ENCODE results near the gene DTNA. TPM values are rescaled to one million over a fixed set of nuclear protein-coding genes. Genes with fewer than 3 reads are reported as not detected.

DTNA gene
- total RNA-seq, 1 experiment from 2014 or later, result 9.6 TPM

GRCh38 chr18:34873986-34874580 lies 164.0 kb downstream of the DTNA start:
- Histone ChIP-seq H3K9ac (ENCODE audit: low read length) (no peak overlapping the region), H3K9me2 (ENCODE audit: insufficient read depth) (no peaks in the 10 kb centered on the region), H3K4me3 (replicated peaks in 1 of 2; ENCODE audit: low read depth in 1 of 2, low read length in 2 of 2) (no peak overlapping the region), H3K9me3 (ENCODE audit: control insufficient read depth in 1 of 2, insufficient read depth in 1 of 2, low read depth in 1 of 2, low read length in 2 of 2) (no peaks in the 10 kb centered on the region), H3K4me2 (ENCODE audit: low read length) (no peak overlapping the region), H2AFZ (ENCODE audit: low read depth, low read length, poor library complexity, severe bottlenecking) (no peak overlapping the region), H4K20me1 (ENCODE audit: insufficient read depth) (no peaks in the 10 kb centered on the region), H3K79me2 (ENCODE audit: insufficient read depth, low read length) (no peaks in the 10 kb centered on the region), H3K4me1 (ENCODE audit: control insufficient read depth in 1 of 2, insufficient read depth in 2 of 2, low read length in 2 of 2) (no peaks in the 10 kb centered on the region), H3K27ac (ENCODE audit: low read depth, low read length) (no peak overlapping the region), H3K36me3 (ENCODE audit: control insufficient read depth in 1 of 2, insufficient read depth in 2 of 2, low read length in 2 of 2) (no peaks in the 10 kb centered on the region), H3K27me3 (ENCODE audit: insufficient read depth, low read length) (no peaks in the 10 kb centered on the region)
- POLR2A ChIA-PET, result no interaction called here
- CTCF ChIA-PET, result no interaction called here
- DNase-seq (ENCODE audit: low read depth, low spot score), result no peak
- intact Hi-C loops (cut with micrococcal nuclease), result no loop called here
- ATAC-seq, result no peak
- TF ChIP-seq SIN3A (IDR thresholded peaks at IDR 0.05; ENCODE audit: low read depth), result no peak
- TF ChIP-seq SRF (IDR thresholded peaks at IDR 0.05; ENCODE audit: low read depth), result no peak
- no peak for TF ChIP-seq TCF7L2 (IDR thresholded peaks at IDR 0.05; ENCODE audit: borderline replicate concordance, extremely low read depth, insufficient read depth, insufficient read length)
- no TSS peak for BruUV-seq (replicated peaks)
- RAD21 ChIA-PET (ENCODE audit: low non-redundant PET in 1 of 2, low total read pairs in 2 of 2, uncharacterized antibody in 2 of 2, unreplicated experiment in 2 of 2), result no interaction called here

- Histone ChIP-seq H3K9me2 (ENCODE audit: insufficient read depth) (no peaks in the 10 kb centered on the region), H3K4me2 (ENCODE audit: low read length) (no peak overlapping the region), H3K79me2 (ENCODE audit: insufficient read depth, low read length) (no peaks in the 10 kb centered on the region), H3K4me1 (ENCODE audit: control insufficient read depth in 1 of 2, insufficient read depth in 2 of 2, low read length in 2 of 2) (no peaks in the 10 kb centered on the region), H3K36me3 (ENCODE audit: control insufficient read depth in 1 of 2, insufficient read depth in 2 of 2, low read length in 2 of 2) (no peaks in the 10 kb centered on the region), H3K9me3 (ENCODE audit: control insufficient read depth in 1 of 2, insufficient read depth in 1 of 2, low read depth in 1 of 2, low read length in 2 of 2) (no peaks in the 10 kb centered on the region), H3K27me3 (ENCODE audit: insufficient read depth, low read length) (no peaks in the 10 kb centered on the region), H3K27ac (ENCODE audit: low read depth, low read length) (no peak overlapping the region), H2AFZ (ENCODE audit: low read depth, low read length, poor library complexity, severe bottlenecking) (no peak overlapping the region), H3K9ac (ENCODE audit: low read length) (no peak overlapping the region), H4K20me1 (ENCODE audit: insufficient read depth) (no peaks in the 10 kb centered on the region), H3K4me3 (replicated peaks in 1 of 2; ENCODE audit: low read depth in 1 of 2, low read length in 2 of 2) (no peak overlapping the region)
- BruUV-seq (replicated peaks), result no TSS peak
- intact Hi-C loops (cut with micrococcal nuclease), result no loop called here
- ChIA-PET POLR2A (no interaction called here), CTCF (no interaction called here), RAD21 (ENCODE audit: low non-redundant PET in 1 of 2, low total read pairs in 2 of 2, uncharacterized antibody in 2 of 2, unreplicated experiment in 2 of 2) (no interaction called here)
- DNase-seq (ENCODE audit: low read depth, low spot score) (no peak), ATAC-seq (no peak)
- no peak for TF ChIP-seq SP1 (IDR thresholded peaks at IDR 0.05; ENCODE audit: low read depth)
- TF ChIP-seq CBX3 (IDR thresholded peaks at IDR 0.05; ENCODE audit: low read depth), result no peak
- no peak for TF ChIP-seq CTCF (IDR thresholded peaks at IDR 0.05 in 2 of 3, conservative IDR thresholded peaks at IDR 0.05 in 1 of 3; ENCODE audit: borderline replicate concordance in 1 of 3, insufficient read depth in 1 of 3, low read depth in 2 of 3, low read length in 2 of 3)
- TF ChIP-seq REST (IDR thresholded peaks at IDR 0.05; ENCODE audit: low read depth), result no peak
- no peak for TF ChIP-seq FOSL1 (IDR thresholded peaks at IDR 0.05; ENCODE audit: low read depth)
- TF ChIP-seq ELF1 (IDR thresholded peaks at IDR 0.05; ENCODE audit: borderline replicate concordance, low read depth), result no peak
- TF ChIP-seq SIN3A (IDR thresholded peaks at IDR 0.05; ENCODE audit: low read depth), result no peak
- TF ChIP-seq TCF7L2 (IDR thresholded peaks at IDR 0.05; ENCODE audit: borderline replicate concordance, extremely low read depth, insufficient read depth, insufficient read length), result no peak
- TF ChIP-seq RAD21 (IDR thresholded peaks at IDR 0.05; ENCODE audit: low read depth), result no peak
- TF ChIP-seq POLR2AphosphoS5 (IDR thresholded peaks at IDR 0.05; ENCODE audit: low read depth, low read length), result no peak
- TF ChIP-seq SRF (IDR thresholded peaks at IDR 0.05; ENCODE audit: low read depth), result no peak
- no peak for TF ChIP-seq CEBPB (IDR thresholded peaks at IDR 0.05; ENCODE audit: low read depth)
- no peak for TF ChIP-seq ZNF274 (IDR thresholded peaks at IDR 0.05; ENCODE audit: low read depth, low read length)
- no peak for TF ChIP-seq ATF3 (IDR thresholded peaks at IDR 0.05)
Observed at GRCh38 chr18:34875150-34875549, 165.1 kb downstream of the DTNA start.

Measured in HCT116 (cell line).